WTC11 (cell line): ENCODE results near the gene ASTN2. TPM values are rescaled to one million over a fixed set of nuclear protein-coding genes. Genes with fewer than 3 reads are reported as not detected.

Source experiments
- ATAC-seq: fragments of 200-7000 bp; cut with Tn5 transposase; 2 replicates; pipeline ENCODE4 v1.10.0; 2021; ENCODE audit warnings: mild to moderate bottlenecking, moderate library complexity
- CTCF ChIA-PET: fragments of 300-600 bp; sonication (Branson Sonifier 250); formaldehyde crosslinking; loops from one replicate; lab custom pipeline; 2021; ENCODE audit warnings: antibody characterized with exemption; lab: Charles Lee
- POLR2A ChIA-PET: fragments of 350-600 bp; sonication (Branson Sonifier 250); formaldehyde crosslinking; loops from one replicate; lab custom pipeline; 2021; ENCODE audit warnings: antibody characterized with exemption; lab: Charles Lee
- DNase-seq: peaks from one replicate; pipeline ENCODE4 v3.0.0; 2021; ENCODE audit warnings: low spot score
- H3K27ac Mint-ChIP-seq: 2 replicates; pipeline ENCODE4 v1.8.0; 2021; ENCODE audit warnings: mixed read lengths
- H3K27me3 Mint-ChIP-seq: 2 replicates; pipeline ENCODE4 v1.8.0; 2021; ENCODE audit warnings: low read depth, mild to moderate bottlenecking, moderate library complexity, mixed read lengths
- H3K36me3 Mint-ChIP-seq: 2 replicates; pipeline ENCODE4 v1.8.0; 2021; ENCODE audit warnings: mixed read lengths
- H3K4me1 Mint-ChIP-seq: 2 replicates; pipeline ENCODE4 v1.8.0; 2022; ENCODE audit warnings: mixed read lengths
- H3K4me3 Mint-ChIP-seq: 2 replicates; pipeline ENCODE4 v1.8.0; 2021; ENCODE audit warnings: mild to moderate bottlenecking, moderate library complexity, mixed read lengths
- H3K9me3 Mint-ChIP-seq: 2 replicates; pipeline ENCODE4 v1.8.0; 2021; ENCODE audit warnings: mixed read lengths
- ETV6 ChIP-seq: sonication (generic); formaldehyde crosslinking; IDR thresholded peaks from 2 replicates; pipeline ENCODE4 v1.8.1; 2022; ENCODE audit warnings: mild to moderate bottlenecking, missing genetic modification reagents
- FOXK1 ChIP-seq: sonication (generic); formaldehyde crosslinking; IDR thresholded peaks from 2 replicates; pipeline ENCODE4 v1.8.0; 2022; ENCODE audit warnings: mild to moderate bottlenecking, moderate library complexity, missing genetic modification reagents
- RELA ChIP-seq: sonication (generic); formaldehyde crosslinking; IDR thresholded peaks from 2 replicates; pipeline ENCODE4 v1.8.1; 2022; ENCODE audit warnings: missing genetic modification reagents, mild to moderate bottlenecking, borderline replicate concordance
- SMAD3 ChIP-seq: sonication (generic); formaldehyde crosslinking; IDR thresholded peaks from 2 replicates; pipeline ENCODE4 v1.8.0; 2022; ENCODE audit warnings: missing genetic modification reagents, mild to moderate bottlenecking, borderline replicate concordance
- TCF7 ChIP-seq: sonication (generic); formaldehyde crosslinking; IDR thresholded peaks from 2 replicates; pipeline ENCODE4 v1.8.0; 2022; ENCODE audit warnings: mild to moderate bottlenecking, low read depth, missing genetic modification reagents, moderate library complexity
- ZNF121 ChIP-seq: sonication (generic); formaldehyde crosslinking; IDR thresholded peaks from 2 replicates; pipeline ENCODE4 v1.8.0; 2023; ENCODE audit warnings: missing genetic modification reagents
- ZNF138 ChIP-seq: sonication (generic); formaldehyde crosslinking; conservative IDR thresholded peaks from 2 replicates; pipeline ENCODE4 v1.8.1; 2022; ENCODE audit warnings: mild to moderate bottlenecking, moderate library complexity, missing genetic modification reagents
- ZNF219 ChIP-seq: sonication (generic); formaldehyde crosslinking; IDR thresholded peaks from 2 replicates; pipeline ENCODE4 v1.8.0; 2023; ENCODE audit warnings: missing genetic modification reagents, mild to moderate bottlenecking, borderline replicate concordance
- total RNA-seq: library from RNA; stranded (reverse); gene quantifications from 3 replicates; pipeline ENCODE4 v1.2.3, GENCODE V29; 2021
- TF ChIP-seq, protein P1 (sequence below): sonication (generic); formaldehyde crosslinking; IDR thresholded peaks from 2 replicates; pipeline ENCODE4 v1.8.1; 2022; ENCODE audit warnings: low read depth, missing genetic modification reagents, borderline replicate concordance
- TF ChIP-seq, protein P2 (sequence below): sonication (generic); formaldehyde crosslinking; IDR thresholded peaks from 2 replicates; pipeline ENCODE4 v1.8.0; 2022; ENCODE audit warnings: mild to moderate bottlenecking, missing genetic modification reagents
- TF ChIP-seq, protein P3 (sequence below): sonication (generic); formaldehyde crosslinking; IDR thresholded peaks from 2 replicates; pipeline ENCODE4 v1.8.1; 2022; ENCODE audit warnings: mild to moderate bottlenecking, moderate library complexity, missing genetic modification reagents
- TF ChIP-seq, protein P4 (sequence below): sonication (generic); formaldehyde crosslinking; IDR thresholded peaks from 2 replicates; pipeline ENCODE4 v1.8.1; 2023; ENCODE audit warnings: mild to moderate bottlenecking, missing genetic modification reagents, moderate library complexity
- TF ChIP-seq, protein P5 (sequence below): fragments of 250-450 bp; sonication (Bioruptor Pico); IDR thresholded peaks from 2 replicates; pipeline ENCODE4 v1.9.0; 2021; ENCODE audit warnings: mild to moderate bottlenecking, borderline replicate concordance
- TF ChIP-seq, protein P6 (sequence below): fragments of 250-450 bp; sonication (Bioruptor Pico); IDR thresholded peaks from 2 replicates; pipeline ENCODE4 v1.9.0; 2021; ENCODE audit warnings: mild to moderate bottlenecking
- TF ChIP-seq, protein P7 (sequence below): sonication (generic); formaldehyde crosslinking; IDR thresholded peaks from 2 replicates; pipeline ENCODE4 v1.8.1; 2023; ENCODE audit warnings: mild to moderate bottlenecking, moderate library complexity, missing genetic modification reagents

Gene ASTN2
- total RNA-seq, 1 experiment from 2014 or later: 16.2 TPM

DNA sequence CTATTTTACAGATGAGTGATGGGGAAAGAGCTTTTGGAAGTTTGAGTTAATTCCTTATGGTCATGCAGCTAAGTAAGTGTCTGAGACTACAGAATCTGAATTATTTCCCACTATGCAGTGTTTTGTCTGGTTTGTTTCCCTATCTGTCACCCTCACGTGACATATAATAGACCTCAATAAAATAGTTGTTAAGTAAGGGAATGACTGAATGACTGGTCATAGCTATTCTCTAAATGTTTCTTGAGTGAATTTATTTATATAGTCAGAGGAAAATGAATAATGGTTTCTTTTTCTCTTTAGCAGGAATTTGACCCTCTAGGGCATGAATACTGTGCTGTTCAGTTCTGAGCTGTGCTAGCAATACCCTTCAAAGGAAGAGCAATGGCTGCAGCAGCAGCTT, 717.5 kb downstream of the ASTN2 start (continued):
- TF ChIP-seq ZNF219 (CRISPR knock-in tag) (no peak), SMAD3 (CRISPR knock-in tag) (no peak)
- TF ChIP-seq, protein P1, sequence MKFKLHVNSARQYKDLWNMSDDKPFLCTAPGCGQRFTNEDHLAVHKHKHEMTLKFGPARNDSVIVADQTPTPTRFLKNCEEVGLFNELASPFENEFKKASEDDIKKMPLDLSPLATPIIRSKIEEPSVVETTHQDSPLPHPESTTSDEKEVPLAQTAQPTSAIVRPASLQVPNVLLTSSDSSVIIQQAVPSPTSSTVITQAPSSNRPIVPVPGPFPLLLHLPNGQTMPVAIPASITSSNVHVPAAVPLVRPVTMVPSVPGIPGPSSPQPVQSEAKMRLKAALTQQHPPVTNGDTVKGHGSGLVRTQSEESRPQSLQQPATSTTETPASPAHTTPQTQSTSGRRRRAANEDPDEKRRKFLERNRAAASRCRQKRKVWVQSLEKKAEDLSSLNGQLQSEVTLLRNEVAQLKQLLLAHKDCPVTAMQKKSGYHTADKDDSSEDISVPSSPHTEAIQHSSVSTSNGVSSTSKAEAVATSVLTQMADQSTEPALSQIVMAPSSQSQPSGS (CRISPR knock-in tag): no peak

DNA sequence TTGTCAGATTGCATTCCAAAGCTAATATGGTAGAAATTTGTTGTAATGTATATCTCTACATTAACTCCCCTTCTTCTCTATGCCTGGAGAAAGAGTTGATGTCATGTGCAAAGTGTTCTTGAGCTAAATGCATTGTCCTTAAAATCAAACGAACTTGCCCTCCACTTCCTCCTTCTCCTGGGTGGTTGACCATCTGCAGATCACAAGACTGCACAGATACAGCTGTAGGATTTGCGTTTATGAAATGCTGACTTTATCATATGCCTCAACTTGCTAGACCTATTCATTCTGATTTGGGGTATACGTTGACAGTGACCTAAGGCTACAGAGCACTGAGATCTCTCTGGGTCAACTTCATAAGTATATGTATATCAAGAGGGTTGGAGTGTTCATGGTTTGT, 719.4 kb downstream of the ASTN2 start:
- POLR2A ChIA-PET: no interaction called here
- Mint-ChIP-seq H3K4me1 (no peaks in the 10 kb centered on the region), H3K36me3 (peaks cover 26% of the 10 kb centered on the region), H3K4me3 (no peak overlapping the region), H3K27ac (no peak overlapping the region), H3K9me3 (no peaks in the 10 kb centered on the region), H3K27me3 (no peaks in the 10 kb centered on the region; the same call in 1 of the 2 replicates)
- TF ChIP-seq TCF7 (CRISPR knock-in tag): no peak
- TF ChIP-seq, protein P2, sequence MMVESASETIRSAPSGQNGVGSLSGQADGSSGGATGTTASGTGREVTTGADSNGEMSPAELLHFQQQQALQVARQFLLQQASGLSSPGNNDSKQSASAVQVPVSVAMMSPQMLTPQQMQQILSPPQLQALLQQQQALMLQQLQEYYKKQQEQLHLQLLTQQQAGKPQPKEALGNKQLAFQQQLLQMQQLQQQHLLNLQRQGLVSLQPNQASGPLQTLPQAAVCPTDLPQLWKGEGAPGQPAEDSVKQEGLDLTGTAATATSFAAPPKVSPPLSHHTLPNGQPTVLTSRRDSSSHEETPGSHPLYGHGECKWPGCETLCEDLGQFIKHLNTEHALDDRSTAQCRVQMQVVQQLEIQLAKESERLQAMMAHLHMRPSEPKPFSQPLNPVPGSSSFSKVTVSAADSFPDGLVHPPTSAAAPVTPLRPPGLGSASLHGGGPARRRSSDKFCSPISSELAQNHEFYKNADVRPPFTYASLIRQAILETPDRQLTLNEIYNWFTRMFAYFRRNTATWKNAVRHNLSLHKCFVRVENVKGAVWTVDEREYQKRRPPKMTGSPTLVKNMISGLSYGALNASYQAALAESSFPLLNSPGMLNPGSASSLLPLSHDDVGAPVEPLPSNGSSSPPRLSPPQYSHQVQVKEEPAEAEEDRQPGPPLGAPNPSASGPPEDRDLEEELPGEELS: no peak
- no peak for TF ChIP-seq RELA (CRISPR knock-in tag)
- no peak for TF ChIP-seq FOXK1 (CRISPR knock-in tag)
- no peak for TF ChIP-seq ZNF138
- TF ChIP-seq, protein P3, sequence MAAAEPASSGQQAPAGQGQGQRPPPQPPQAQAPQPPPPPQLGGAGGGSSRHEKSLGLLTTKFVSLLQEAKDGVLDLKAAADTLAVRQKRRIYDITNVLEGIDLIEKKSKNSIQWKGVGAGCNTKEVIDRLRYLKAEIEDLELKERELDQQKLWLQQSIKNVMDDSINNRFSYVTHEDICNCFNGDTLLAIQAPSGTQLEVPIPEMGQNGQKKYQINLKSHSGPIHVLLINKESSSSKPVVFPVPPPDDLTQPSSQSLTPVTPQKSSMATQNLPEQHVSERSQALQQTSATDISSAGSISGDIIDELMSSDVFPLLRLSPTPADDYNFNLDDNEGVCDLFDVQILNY (CRISPR knock-in tag): no peak
- TF ChIP-seq, protein P4, sequence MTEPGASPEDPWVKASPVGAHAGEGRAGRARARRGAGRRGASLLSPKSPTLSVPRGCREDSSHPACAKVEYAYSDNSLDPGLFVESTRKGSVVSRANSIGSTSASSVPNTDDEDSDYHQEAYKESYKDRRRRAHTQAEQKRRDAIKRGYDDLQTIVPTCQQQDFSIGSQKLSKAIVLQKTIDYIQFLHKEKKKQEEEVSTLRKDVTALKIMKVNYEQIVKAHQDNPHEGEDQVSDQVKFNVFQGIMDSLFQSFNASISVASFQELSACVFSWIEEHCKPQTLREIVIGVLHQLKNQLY (CRISPR knock-in tag): no peak
- TF ChIP-seq, protein P5, sequence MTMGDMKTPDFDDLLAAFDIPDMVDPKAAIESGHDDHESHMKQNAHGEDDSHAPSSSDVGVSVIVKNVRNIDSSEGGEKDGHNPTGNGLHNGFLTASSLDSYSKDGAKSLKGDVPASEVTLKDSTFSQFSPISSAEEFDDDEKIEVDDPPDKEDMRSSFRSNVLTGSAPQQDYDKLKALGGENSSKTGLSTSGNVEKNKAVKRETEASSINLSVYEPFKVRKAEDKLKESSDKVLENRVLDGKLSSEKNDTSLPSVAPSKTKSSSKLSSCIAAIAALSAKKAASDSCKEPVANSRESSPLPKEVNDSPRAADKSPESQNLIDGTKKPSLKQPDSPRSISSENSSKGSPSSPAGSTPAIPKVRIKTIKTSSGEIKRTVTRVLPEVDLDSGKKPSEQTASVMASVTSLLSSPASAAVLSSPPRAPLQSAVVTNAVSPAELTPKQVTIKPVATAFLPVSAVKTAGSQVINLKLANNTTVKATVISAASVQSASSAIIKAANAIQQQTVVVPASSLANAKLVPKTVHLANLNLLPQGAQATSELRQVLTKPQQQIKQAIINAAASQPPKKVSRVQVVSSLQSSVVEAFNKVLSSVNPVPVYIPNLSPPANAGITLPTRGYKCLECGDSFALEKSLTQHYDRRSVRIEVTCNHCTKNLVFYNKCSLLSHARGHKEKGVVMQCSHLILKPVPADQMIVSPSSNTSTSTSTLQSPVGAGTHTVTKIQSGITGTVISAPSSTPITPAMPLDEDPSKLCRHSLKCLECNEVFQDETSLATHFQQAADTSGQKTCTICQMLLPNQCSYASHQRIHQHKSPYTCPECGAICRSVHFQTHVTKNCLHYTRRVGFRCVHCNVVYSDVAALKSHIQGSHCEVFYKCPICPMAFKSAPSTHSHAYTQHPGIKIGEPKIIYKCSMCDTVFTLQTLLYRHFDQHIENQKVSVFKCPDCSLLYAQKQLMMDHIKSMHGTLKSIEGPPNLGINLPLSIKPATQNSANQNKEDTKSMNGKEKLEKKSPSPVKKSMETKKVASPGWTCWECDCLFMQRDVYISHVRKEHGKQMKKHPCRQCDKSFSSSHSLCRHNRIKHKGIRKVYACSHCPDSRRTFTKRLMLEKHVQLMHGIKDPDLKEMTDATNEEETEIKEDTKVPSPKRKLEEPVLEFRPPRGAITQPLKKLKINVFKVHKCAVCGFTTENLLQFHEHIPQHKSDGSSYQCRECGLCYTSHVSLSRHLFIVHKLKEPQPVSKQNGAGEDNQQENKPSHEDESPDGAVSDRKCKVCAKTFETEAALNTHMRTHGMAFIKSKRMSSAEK: no peak
- TF ChIP-seq, protein P6, sequence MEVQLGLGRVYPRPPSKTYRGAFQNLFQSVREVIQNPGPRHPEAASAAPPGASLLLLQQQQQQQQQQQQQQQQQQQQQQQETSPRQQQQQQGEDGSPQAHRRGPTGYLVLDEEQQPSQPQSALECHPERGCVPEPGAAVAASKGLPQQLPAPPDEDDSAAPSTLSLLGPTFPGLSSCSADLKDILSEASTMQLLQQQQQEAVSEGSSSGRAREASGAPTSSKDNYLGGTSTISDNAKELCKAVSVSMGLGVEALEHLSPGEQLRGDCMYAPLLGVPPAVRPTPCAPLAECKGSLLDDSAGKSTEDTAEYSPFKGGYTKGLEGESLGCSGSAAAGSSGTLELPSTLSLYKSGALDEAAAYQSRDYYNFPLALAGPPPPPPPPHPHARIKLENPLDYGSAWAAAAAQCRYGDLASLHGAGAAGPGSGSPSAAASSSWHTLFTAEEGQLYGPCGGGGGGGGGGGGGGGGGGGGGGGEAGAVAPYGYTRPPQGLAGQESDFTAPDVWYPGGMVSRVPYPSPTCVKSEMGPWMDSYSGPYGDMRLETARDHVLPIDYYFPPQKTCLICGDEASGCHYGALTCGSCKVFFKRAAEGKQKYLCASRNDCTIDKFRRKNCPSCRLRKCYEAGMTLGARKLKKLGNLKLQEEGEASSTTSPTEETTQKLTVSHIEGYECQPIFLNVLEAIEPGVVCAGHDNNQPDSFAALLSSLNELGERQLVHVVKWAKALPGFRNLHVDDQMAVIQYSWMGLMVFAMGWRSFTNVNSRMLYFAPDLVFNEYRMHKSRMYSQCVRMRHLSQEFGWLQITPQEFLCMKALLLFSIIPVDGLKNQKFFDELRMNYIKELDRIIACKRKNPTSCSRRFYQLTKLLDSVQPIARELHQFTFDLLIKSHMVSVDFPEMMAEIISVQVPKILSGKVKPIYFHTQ (CRISPR knock-in tag): no peak
- TF ChIP-seq SMAD3 (CRISPR knock-in tag): no peak
- TF ChIP-seq, protein P7, sequence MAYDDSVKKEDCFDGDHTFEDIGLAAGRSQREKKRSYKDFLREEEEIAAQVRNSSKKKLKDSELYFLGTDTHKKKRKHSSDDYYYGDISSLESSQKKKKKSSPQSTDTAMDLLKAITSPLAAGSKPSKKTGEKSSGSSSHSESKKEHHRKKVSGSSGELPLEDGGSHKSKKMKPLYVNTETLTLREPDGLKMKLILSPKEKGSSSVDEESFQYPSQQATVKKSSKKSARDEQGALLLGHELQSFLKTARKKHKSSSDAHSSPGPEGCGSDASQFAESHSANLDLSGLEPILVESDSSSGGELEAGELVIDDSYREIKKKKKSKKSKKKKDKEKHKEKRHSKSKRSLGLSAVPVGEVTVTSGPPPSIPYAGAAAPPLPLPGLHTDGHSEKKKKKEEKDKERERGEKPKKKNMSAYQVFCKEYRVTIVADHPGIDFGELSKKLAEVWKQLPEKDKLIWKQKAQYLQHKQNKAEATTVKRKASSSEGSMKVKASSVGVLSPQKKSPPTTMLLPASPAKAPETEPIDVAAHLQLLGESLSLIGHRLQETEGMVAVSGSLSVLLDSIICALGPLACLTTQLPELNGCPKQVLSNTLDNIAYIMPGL (CRISPR knock-in tag): no peak
- no peak for TF ChIP-seq ZNF121
- no peak for TF ChIP-seq ETV6 (CRISPR knock-in tag)
- ATAC-seq (no peak), DNase-seq (no peak)
- CTCF ChIA-PET: no interaction called here
